Suprapubic skin (tissue), 4 donors: ENCODE results near the gene MAPK11. TPM values are rescaled to one million over a fixed set of nuclear protein-coding genes. Genes with fewer than 3 reads are reported as not detected.

Source experiments
- DNase-seq, 2 donors: peaks; one replicate each; pipeline ENCODE4 v3.0.0-alpha.2; 2019; ENCODE audit warnings: low spot score in 2 of 2
- H3K27ac ChIP-seq: fragments of 200-600 bp; sonication (generic); one replicate; pipeline ENCODE4 v1.5.1; 2019
- H3K27me3 ChIP-seq: fragments of 200-600 bp; sonication (generic); one replicate; pipeline ENCODE4 v1.5.1; 2019
- H3K36me3 ChIP-seq: fragments of 200-600 bp; sonication (generic); one replicate; pipeline ENCODE4 v1.5.1; 2019
- H3K4me1 ChIP-seq: fragments of 200-600 bp; sonication (generic); one replicate; pipeline ENCODE4 v1.5.1; 2019
- H3K4me3 ChIP-seq: fragments of 200-600 bp; sonication (generic); one replicate; pipeline ENCODE4 v1.5.1; 2019; ENCODE audit warnings: mild to moderate bottlenecking
- H3K9me3 ChIP-seq: fragments of 200-600 bp; sonication (generic); one replicate; pipeline ENCODE4 v1.5.1; 2019
- CTCF ChIP-seq, 2 donors: fragments of 200-600 bp in 1 of 2; fragments of 450-650 bp in 1 of 2; sonication (generic) in 1 of 2; IDR thresholded peaks; one replicate each; pipeline ENCODE4 v1.5.1; 2016 to 2019; ENCODE audit warnings: antibody characterized with exemption in 2 of 2, mild to moderate bottlenecking in 1 of 2, moderate library complexity in 1 of 2
- EP300 ChIP-seq: sonication (generic); formaldehyde crosslinking; IDR thresholded peaks from one replicate; pipeline ENCODE4 v1.6.1; 2017; ENCODE audit warnings: antibody characterized with exemption
- POLR2A ChIP-seq, 2 donors: fragments of 450-650 bp; IDR thresholded peaks; one replicate each; pipeline ENCODE4 v1.6.1; 2017; ENCODE audit warnings: antibody characterized with exemption in 2 of 2, mild to moderate bottlenecking in 2 of 2, moderate library complexity in 2 of 2
- POLR2AphosphoS5 ChIP-seq, 3 donors: sonication (generic); formaldehyde crosslinking; IDR thresholded peaks; one replicate each; pipeline ENCODE4 v1.6.1; 2017; ENCODE audit warnings: antibody characterized with exemption in 3 of 3
- WGBS: methylation state at CpG from one replicate; pipeline ENCODE4 v1.1.5; 2018; 5-methylcytosine and 5-hydroxymethylcytosine counted together
- total RNA-seq, 4 donors: library from RNA; depleted of rRNA; stranded (reverse); fragments of >200 nt; gene quantifications; one replicate each; pipeline ENCODE4 v1.1.0, GENCODE V29; 2016

Gene MAPK11
- total RNA-seq, 4 donors from 2014 or later, result 3.8 to 5.8 (median 4.5) TPM

- Histone ChIP-seq H3K27ac (no peak overlapping the region), H3K36me3 (peaks cover 73% of the 10 kb centered on the region), H3K27me3 (no peaks in the 10 kb centered on the region), H3K4me3 (no peak overlapping the region), H3K9me3 (no peaks in the 10 kb centered on the region), H3K4me1 (no peaks in the 10 kb centered on the region)
- 95% methylated on average over 14 of the region's 25 CpGs for WGBS
- no peak for TF ChIP-seq CTCF (IDR thresholded peaks at IDR 0.05)
- no peak for TF ChIP-seq POLR2AphosphoS5 (IDR thresholded peaks at IDR 0.05)
- no peak for TF ChIP-seq EP300
- no peak for TF ChIP-seq POLR2A (IDR thresholded peaks at IDR 0.05)
- DNase-seq, result no peak
These were observed 42.5 kb downstream of the MAPK11 start for GRCh38 chr22:50227579-50228215.

DNA sequence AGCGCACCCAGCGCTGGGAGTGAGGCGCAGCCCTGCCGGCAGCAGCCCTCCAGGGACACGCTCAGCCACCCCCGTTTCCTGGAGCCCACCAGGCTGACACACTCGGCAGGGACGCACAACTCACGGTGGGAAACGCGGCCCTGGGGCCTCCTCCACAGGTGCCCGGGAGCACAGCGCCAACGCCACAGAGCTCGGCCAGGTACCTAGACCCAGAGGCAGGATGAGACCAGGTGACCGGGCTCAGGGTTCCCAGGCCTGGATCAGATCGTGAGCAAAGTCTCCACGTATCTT lies 43.4 kb downstream of the MAPK11 start:
- TF ChIP-seq EP300 (no peak), POLR2A (IDR thresholded peaks at IDR 0.05) (no peak), POLR2AphosphoS5 (IDR thresholded peaks at IDR 0.05) (no peak), CTCF (IDR thresholded peaks at IDR 0.05) (no peak)
- no peak for DNase-seq
- Histone ChIP-seq H3K36me3 (peaks cover 73% of the 10 kb centered on the region), H3K27me3 (no peaks in the 10 kb centered on the region), H3K9me3 (no peaks in the 10 kb centered on the region), H3K27ac (no peak overlapping the region), H3K4me1 (no peaks in the 10 kb centered on the region), H3K4me3 (no peak overlapping the region)
- 60% methylated on average over 1 of the region's 18 CpGs for WGBS

DNA sequence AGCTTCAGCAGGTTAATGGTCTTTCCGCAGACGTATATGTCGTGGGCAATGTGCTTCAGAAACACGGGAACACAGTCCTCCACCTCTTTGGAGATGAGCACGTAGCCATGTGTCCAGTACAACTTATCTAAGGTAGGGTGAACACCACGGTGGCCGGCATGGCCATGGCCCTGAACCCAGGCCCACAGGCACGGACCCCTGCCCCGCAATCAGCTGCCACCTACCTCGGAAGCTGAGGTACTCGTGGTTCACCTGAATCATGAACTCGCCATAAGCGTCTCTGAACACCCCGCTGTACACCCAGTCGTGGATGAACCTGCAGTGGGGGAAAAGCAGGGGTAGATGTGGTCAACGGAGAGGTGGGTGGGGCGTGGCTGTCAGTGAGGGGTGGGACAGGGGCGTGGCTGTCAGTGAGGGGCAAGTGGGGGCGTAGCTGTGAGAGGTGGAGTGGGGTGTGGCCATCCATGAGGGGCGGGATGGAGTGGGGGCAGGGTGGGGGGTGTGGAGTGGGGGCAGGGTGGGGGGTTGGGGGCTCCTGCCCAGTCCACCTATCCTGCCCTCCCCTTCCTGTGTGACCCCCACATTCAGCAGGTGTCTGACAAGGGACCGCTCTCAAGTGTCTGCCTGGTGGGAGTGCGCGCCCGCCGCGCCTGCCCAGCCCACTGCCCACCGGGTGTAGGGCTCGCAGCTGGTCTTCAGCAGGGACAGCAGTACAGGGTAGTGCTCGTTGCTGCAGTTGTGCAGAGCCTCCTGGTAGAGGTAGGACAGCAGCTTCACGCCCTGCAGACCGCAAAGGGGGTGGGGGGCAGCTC lies 43.9 kb downstream of the MAPK11 start:
- WGBS, result 90% methylated on average over 20 of the region's 31 CpGs
- no peaks in the 10 kb centered on the region for H3K27me3 ChIP-seq
- no peak overlapping the region for H3K4me3 ChIP-seq
- H3K27ac ChIP-seq, result no peak overlapping the region
- DNase-seq, result no peak
- H3K4me1 ChIP-seq, result no peaks in the 10 kb centered on the region
- TF ChIP-seq EP300, result no peak
- no peak for TF ChIP-seq POLR2AphosphoS5 (IDR thresholded peaks at IDR 0.05)
- no peak for TF ChIP-seq POLR2A (IDR thresholded peaks at IDR 0.05)
- no peak for TF ChIP-seq CTCF (IDR thresholded peaks at IDR 0.05)
- peaks cover 77% of the 10 kb centered on the region for H3K36me3 ChIP-seq
- H3K9me3 ChIP-seq, result no peaks in the 10 kb centered on the region

GRCh38 chr22:50225200-50225969 lies 44.8 kb downstream of the MAPK11 start:
- DNase-seq, result no peak
- 95% methylated on average over 13 of the region's 24 CpGs for WGBS
- Histone ChIP-seq H3K27me3 (no peaks in the 10 kb centered on the region), H3K9me3 (no peaks in the 10 kb centered on the region), H3K36me3 (peaks cover 86% of the 10 kb centered on the region), H3K4me3 (no peak overlapping the region), H3K4me1 (no peaks in the 10 kb centered on the region), H3K27ac (no peak overlapping the region)
- TF ChIP-seq CTCF (IDR thresholded peaks at IDR 0.05), result no peak
- no peak for TF ChIP-seq POLR2AphosphoS5 (IDR thresholded peaks at IDR 0.05)
- no peak for TF ChIP-seq POLR2A (IDR thresholded peaks at IDR 0.05)
- TF ChIP-seq EP300, result no peak

DNA sequence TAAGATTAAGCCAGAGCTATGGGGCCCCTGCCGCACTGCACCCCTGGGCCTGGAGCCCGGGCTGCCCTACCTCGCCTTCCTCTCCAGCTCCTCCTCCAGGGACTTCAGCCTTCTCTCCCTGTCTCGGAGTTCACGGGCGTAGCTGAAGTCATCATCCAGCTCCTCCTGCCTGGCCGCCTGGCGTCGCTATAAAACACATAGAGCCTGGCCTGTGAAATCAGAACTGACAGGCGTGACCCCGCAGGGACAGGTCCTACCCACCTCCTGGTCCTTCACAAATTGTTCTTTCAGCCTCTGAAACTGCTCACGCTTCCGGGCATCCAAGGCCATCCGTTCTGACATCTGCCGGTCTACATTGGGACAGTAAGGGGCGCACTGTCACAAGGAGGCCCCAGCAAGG lies 46.1 kb downstream of the MAPK11 start:
- DNase-seq, result no peak
- no peak for TF ChIP-seq POLR2A (IDR thresholded peaks at IDR 0.05)
- TF ChIP-seq CTCF (IDR thresholded peaks at IDR 0.05), result no peak
- no peak for TF ChIP-seq EP300
- TF ChIP-seq POLR2AphosphoS5 (IDR thresholded peaks at IDR 0.05), result no peak
- no peaks in the 10 kb centered on the region for H3K9me3 ChIP-seq
- H3K4me1 ChIP-seq, result peaks cover 6% of the 10 kb centered on the region
- 95% methylated on average over 12 of the region's 16 CpGs for WGBS
- H3K36me3 ChIP-seq, result peaks cover 87% of the 10 kb centered on the region
- no peaks in the 10 kb centered on the region for H3K27me3 ChIP-seq
- H3K27ac ChIP-seq, result no peak overlapping the region
- no peak overlapping the region for H3K4me3 ChIP-seq
